ENCODE measurements around the gene DHX35. TPM values are rescaled to one million over a fixed set of nuclear protein-coding genes. Genes with fewer than 3 reads are reported as not detected.

Gene DHX35
- total RNA-seq, 1 experiment from 2014 or later: 11.2 TPM

DNA sequence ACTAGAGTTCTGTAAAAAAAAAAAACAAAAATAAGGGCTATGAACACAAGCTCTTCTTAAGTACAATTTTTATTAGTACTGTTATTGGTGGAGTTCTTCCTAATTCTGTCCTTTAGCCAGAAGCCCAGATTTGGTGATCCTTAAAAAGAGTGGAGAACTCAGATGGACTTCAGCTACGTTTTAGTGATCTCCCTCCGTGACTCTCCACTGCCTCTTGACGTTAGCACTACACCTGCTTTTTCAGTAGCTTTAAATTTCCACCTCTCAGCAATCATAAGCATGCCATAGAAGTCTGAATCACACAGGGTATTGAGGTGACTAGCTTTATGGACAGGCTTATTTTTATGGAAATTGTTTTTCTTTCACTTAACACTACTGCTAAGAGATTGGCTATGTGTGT lies 17.7 kb downstream of the DHX35 start (continued):
- no peak for TF ChIP-seq REST (IDR thresholded peaks at IDR 0.05; ENCODE audit: low read depth)
- TF ChIP-seq, protein P1, sequence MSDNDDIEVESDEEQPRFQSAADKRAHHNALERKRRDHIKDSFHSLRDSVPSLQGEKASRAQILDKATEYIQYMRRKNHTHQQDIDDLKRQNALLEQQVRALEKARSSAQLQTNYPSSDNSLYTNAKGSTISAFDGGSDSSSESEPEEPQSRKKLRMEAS (IDR thresholded peaks at IDR 0.05): no peak

GRCh38 chr20:38982291-38982690 lies 20.1 kb downstream of the DHX35 start:
- no peak for ATAC-seq
- H3K27ac ChIP-seq (ENCODE audit: low read depth, low read length): no peak overlapping the region
- H3K4me1 ChIP-seq (ENCODE audit: control insufficient read depth in 1 of 2, insufficient read depth in 2 of 2, low read length in 2 of 2): peaks cover 10 to 15% of the 10 kb centered on the region in 2 experiments
- intact Hi-C loops (cut with micrococcal nuclease): no loop called here
- ChIA-PET CTCF (no interaction called here), RAD21 (ENCODE audit: low non-redundant PET in 1 of 2, low total read pairs in 2 of 2, uncharacterized antibody in 2 of 2, unreplicated experiment in 2 of 2) (no interaction called here), POLR2A (interaction anchor here (0.6 kb wide), 1 partner anchor 55 kb away, joined by 3 read pairs; no protein-coding TSS in a partner anchor)
- H3K9ac ChIP-seq (ENCODE audit: low read length): no peak overlapping the region
- H2AFZ ChIP-seq (ENCODE audit: low read depth, low read length, poor library complexity, severe bottlenecking): no peak overlapping the region
- no peak for TF ChIP-seq POLR2A (IDR thresholded peaks at IDR 0.05; ENCODE audit: borderline replicate concordance, extremely low read depth, insufficient read depth, insufficient read length)
- no peak for TF ChIP-seq EZH2phosphoT487 (IDR thresholded peaks at IDR 0.05; ENCODE audit: borderline replicate concordance)
- no peaks in the 10 kb centered on the region for H3K9me2 ChIP-seq (ENCODE audit: insufficient read depth)
- DNase-seq (ENCODE audit: low read depth, low spot score): no peak
- H3K27me3 ChIP-seq (ENCODE audit: insufficient read depth, low read length): no peaks in the 10 kb centered on the region
- BruUV-seq (replicated peaks): no TSS peak
- H3K79me2 ChIP-seq (ENCODE audit: insufficient read depth, low read length): peaks cover 40% of the 10 kb centered on the region
- H3K36me3 ChIP-seq (ENCODE audit: control insufficient read depth in 1 of 2, insufficient read depth in 2 of 2, low read length in 2 of 2): 0 out of 4 replicates have a peak, but pooled peaks cover 0 to 2% of the 10 kb centered on the region in 2 experiments
- H3K4me3 ChIP-seq (replicated peaks in 1 of 2; ENCODE audit: low read depth in 1 of 2, low read length in 2 of 2): no peak overlapping the region
- H3K9me3 ChIP-seq (ENCODE audit: control insufficient read depth in 1 of 2, insufficient read depth in 1 of 2, low read depth in 1 of 2, low read length in 2 of 2): no peaks in the 10 kb centered on the region
- H3K4me2 ChIP-seq (ENCODE audit: low read length): no peak overlapping the region
- H4K20me1 ChIP-seq (ENCODE audit: insufficient read depth): no peaks in the 10 kb centered on the region

Data from HCT116 (cell line).